Stimulated activated CD8-positive, alpha-beta memory T cell treated with anti-CD3 and anti-CD28 coated beads, Interleukin-7, amount 100 ng/mL, for 24 hours (primary cell): Measurements from ENCODE around the gene CRACDL.

Experiments
- DNase-seq: peaks from one replicate; pipeline ENCODE4 v3.0.0-alpha.2; 2020; ENCODE audit warnings: low read depth

CRACDL gene

GRCh38 chr2:98854682-98855081 lies 81.3 kb downstream of the CRACDL start:
- DNase-seq = no peak

- DNase-seq = no peak
Observed at GRCh38 chr2:98852932-98853331, 83.1 kb downstream of the CRACDL start.

- DNase-seq = no peak
Observed at GRCh38 chr2:98850074-98850473, 86.0 kb downstream of the CRACDL start.

- DNase-seq = no peak
Observed at GRCh38 chr2:98849113-98849512, 86.9 kb downstream of the CRACDL start.

GRCh38 chr2:98847853-98848252 lies 88.2 kb downstream of the CRACDL start:
- DNase-seq = no peak

GRCh38 chr2:98846041-98846440 lies 90.0 kb downstream of the CRACDL start:
- no peak for DNase-seq

GRCh38 chr2:98842136-98842535 lies 93.9 kb downstream of the CRACDL start:
- no peak for DNase-seq

- no peak for DNase-seq
Observed at GRCh38 chr2:98839292-98839691, 96.7 kb downstream of the CRACDL start.

GRCh38 chr2:98835831-98836385 lies 100.1 kb downstream of the CRACDL start:
- no peak for DNase-seq

GRCh38 chr2:98833917-98834263 lies 102.1 kb downstream of the CRACDL start:
- no peak for DNase-seq

GRCh38 chr2:98833172-98833916 lies 102.7 kb downstream of the CRACDL start:
- no peak for DNase-seq

GRCh38 chr2:98832172-98832571 lies 103.9 kb downstream of the CRACDL start:
- DNase-seq = no peak

GRCh38 chr2:98830571-98831145 lies 105.4 kb downstream of the CRACDL start:
- no peak for DNase-seq

- no peak for DNase-seq
Observed at GRCh38 chr2:98829581-98830270, 106.3 kb downstream of the CRACDL start.

GRCh38 chr2:98828793-98829371 lies 107.1 kb downstream of the CRACDL start:
- no peak for DNase-seq

GRCh38 chr2:98828369-98828744 lies 107.7 kb downstream of the CRACDL start:
- no peak for DNase-seq

- DNase-seq = no peak
Observed at GRCh38 chr2:98827625-98828368, 108.2 kb downstream of the CRACDL start.

GRCh38 chr2:98826856-98827255 lies 109.2 kb downstream of the CRACDL start:
- no peak for DNase-seq

GRCh38 chr2:98825858-98826257 lies 110.2 kb downstream of the CRACDL start:
- no peak for DNase-seq

GRCh38 chr2:98825404-98825803 lies 110.6 kb downstream of the CRACDL start:
- no peak for DNase-seq

GRCh38 chr2:98825020-98825350 lies 111.0 kb downstream of the CRACDL start:
- DNase-seq = no peak
